GM12801 (cell line): ENCODE data around the gene EPHB1.

ENCODE experiments used
- TF ChIP-seq, protein P1 (sequence below): IDR thresholded peaks from one replicate; pipeline ENCODE4 v1.5.1; 2011; ENCODE audit warnings: control low read depth; ENCODE audit not compliant: insufficient read length; ENCODE audit errors: extremely low read depth

EPHB1 gene

DNA sequence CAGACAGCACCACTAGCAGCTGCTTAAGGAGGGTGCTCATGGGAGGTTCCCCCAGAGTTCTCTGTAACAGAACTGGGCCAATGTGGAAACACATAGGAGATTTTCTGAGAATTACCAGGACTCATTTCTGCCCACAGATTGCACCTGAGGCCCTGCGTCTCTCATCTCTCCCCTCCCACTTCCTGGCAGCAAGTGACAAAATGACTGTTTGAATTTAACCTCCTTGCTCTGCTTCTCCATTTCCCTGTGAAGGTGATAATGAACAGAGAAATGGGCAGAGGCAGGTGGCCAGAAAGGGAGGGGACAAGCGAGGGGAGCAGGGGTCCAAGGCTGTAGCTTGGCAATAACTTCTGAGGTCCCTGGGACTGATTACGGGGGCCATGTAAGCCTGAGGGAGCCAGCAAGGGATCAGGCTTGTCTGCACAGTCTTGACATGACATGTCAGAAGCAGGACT lies 8.0 kb downstream of the EPHB1 start:
- TF ChIP-seq, protein P1, sequence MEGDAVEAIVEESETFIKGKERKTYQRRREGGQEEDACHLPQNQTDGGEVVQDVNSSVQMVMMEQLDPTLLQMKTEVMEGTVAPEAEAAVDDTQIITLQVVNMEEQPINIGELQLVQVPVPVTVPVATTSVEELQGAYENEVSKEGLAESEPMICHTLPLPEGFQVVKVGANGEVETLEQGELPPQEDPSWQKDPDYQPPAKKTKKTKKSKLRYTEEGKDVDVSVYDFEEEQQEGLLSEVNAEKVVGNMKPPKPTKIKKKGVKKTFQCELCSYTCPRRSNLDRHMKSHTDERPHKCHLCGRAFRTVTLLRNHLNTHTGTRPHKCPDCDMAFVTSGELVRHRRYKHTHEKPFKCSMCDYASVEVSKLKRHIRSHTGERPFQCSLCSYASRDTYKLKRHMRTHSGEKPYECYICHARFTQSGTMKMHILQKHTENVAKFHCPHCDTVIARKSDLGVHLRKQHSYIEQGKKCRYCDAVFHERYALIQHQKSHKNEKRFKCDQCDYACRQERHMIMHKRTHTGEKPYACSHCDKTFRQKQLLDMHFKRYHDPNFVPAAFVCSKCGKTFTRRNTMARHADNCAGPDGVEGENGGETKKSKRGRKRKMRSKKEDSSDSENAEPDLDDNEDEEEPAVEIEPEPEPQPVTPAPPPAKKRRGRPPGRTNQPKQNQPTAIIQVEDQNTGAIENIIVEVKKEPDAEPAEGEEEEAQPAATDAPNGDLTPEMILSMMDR: no peak

DNA sequence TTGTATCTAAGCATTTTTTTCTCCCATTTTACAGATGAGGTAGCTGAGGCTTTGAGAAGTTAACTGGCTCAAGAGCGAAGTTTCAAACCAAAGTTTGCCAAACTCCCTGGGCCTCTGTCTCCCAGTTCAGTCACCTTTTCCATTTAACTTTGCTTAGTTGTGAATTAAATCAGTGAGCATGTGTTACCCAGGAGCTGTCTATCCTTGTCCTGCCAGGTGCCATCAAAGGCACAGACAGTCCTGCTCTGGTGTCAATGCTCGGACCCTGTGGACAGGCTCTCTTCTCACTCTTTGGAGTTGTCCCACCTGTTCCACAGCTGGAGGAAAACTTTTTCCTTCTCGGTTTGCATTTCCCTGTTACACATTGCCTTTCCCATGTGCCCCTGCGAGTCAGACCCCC lies 8.6 kb downstream of the EPHB1 start:
- TF ChIP-seq, protein P1: no peak

DNA sequence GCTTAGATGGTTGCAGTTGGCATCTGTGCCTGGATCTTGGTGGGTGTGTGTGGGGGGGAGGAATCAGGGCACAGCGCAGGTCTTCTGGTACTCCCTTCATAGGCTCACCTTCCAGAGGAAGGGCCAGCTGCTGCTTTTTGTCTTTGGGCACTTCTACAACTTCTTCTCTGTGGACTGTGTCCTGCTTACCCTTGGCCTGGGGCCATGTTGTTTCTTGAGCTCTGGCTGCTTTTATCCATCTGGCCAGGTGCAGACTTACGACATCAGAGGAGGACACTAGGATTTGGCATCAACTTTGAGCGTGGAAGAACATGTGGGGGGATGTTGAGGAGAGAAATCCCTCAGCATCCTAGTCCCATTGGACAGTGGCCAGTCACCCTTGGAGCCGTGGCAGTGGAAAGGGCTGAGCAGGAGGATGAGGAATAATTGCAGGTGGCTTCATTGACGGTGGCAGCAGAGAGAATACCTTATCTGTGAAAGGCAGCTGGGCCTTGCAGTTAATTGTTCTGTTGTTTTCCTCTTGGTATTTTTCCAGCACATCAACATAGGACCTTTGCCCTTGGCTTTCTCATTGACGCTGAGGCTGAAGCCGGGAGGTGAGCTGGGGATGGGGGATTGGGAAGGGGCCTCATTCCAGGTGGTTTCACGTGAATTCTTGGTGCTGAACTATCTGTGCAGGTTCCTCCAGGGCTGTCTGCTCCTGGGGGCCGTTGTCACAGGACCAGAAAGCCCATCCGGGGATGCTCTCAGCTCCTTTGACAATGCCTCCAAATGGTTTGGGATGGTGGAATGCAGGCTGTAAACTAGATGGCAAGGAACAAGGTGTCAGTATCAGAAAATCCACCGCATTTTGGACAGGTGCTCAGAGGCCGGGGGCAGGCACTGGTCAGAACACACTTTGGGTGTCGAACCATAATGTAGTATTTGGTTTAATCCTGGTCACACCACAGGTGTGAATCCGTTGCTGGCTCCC lies 9.7 kb downstream of the EPHB1 start:
- TF ChIP-seq, protein P1: no peak

DNA sequence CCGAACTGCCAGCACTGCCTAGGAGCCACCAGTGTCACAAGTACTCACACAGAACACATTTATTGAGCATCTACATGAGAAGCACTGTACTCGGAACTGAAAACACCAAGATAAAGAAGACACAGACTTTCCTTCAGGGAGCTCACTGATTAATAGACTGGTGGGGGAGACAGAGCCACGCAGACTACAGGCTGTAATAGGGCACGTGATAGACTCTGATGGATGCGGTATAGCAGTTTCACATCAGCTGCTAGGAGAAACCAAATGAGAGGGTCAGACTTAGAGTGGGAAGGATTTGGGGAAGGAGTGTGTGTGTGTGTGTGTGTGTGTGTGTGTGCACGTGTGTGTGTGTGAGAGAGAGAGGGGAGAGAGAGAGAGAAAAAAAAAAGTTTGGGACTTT lies 12.1 kb downstream of the EPHB1 start:
- TF ChIP-seq, protein P1: no peak

DNA sequence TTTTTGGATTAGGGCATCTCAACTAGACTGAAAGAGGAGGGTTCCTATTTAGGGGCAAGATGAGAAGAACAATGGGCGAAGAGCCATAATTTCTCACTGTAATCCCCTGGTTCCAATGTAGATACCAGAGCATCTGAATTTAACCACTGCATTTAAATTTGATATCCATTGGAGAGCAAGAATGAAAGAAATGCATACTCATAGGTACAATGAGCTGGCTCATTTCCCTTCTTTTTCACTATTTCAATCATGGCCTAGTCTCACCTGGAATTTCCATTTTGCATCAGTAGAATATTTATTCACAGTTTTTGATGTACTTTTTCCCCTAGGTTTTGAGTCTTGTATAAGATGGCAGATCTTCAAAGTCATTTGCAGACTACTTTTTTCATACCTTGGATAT lies 13.8 kb downstream of the EPHB1 start:
- TF ChIP-seq, protein P1: no peak

DNA sequence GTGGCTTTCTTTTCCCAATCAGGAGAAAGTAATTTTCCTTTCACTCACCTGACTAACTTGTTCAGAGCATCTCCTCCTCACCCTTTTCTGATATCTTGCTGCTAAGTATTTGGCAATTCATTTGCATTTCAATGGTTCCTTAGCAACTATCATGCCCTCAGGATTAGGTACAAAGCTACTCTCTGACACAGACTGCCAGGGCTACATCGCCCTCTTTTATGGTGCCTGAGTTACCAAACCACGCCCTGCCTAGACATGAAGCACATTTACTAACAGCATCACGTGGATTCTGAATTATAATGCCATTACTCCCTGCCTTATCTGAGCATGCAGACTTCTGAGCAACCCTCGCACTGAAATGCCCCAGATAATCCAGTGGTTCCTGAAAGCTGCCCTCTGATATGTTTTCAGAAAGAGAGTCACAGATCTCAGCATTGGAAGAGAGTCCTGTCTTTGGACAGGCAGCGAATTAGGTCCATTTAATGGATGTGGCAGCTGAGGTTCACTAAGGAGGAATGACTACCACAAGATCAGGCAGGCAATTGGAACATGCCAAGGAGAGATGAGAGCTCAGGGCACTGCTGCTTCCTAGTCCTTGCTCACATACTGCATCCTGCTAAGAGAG lies 14.5 kb downstream of the EPHB1 start:
- TF ChIP-seq, protein P1: no peak

DNA sequence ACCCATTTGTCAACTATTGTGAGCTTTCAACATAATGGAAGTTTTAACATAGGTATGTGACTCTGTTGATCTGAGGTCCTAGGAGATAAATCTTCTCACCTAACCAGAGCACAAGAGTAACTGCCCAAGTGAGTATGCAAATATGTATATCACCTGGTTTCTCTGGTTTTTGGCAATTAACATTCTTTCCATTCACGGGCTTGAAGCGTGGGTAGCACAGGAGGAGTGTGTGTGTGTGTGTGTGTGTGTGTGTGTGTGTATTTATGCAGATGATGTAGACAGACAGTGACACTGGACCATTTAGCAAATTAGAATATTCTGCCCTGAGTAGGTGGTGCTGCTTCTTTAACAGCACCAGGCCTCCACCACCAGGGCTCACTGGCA lies 15.0 kb downstream of the EPHB1 start:
- TF ChIP-seq, protein P1: no peak
